Adrenal gland (tissue), 5 donors: Measurements from ENCODE around the gene MAVS.

Experiments used
- CTCF ChIP-seq, 6 experiments: fragments of 450-650 bp in 4 of 6; fragments of 200-600 bp in 2 of 6; sonication (generic) in 1 of 6; IDR thresholded peaks; 1 replicate in 5 of 6; 2 replicates in 1 of 6; pipeline versions ENCODE4 v1.5.1 to v1.8.0; 2016 to 2021; ENCODE audit warnings: antibody characterized with exemption in 6 of 6, mild to moderate bottlenecking in 2 of 6, moderate library complexity in 1 of 6
- POLR2A ChIP-seq, 2 donors: fragments of 450-650 bp; IDR thresholded peaks; one replicate each; pipeline ENCODE4 v1.6.1; 2017; ENCODE audit warnings: antibody characterized with exemption in 2 of 2, mild to moderate bottlenecking in 2 of 2, moderate library complexity in 1 of 2
- donor health status: DM: no; HTN: no; CAD: no.

DNA sequence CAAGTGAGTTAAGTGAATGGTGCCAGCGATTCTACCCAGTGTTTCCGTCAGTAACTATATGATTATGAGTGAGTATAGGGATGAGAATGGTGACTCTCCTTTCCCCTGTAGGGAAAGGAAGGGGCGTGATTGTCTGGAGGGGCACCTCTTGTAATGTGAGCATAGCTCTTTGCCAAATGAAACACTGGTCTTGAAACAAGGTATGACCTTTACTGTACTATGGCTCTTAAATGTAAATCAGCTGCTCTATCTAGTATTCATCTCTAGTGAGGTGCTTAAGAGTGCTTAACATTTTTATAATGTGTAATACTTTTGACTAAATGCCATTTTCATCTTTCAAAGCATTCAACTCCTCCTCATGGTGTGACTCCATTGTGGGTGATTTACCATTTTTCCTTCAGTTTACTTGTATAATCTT, 53.6 kb downstream of the MAVS start:
- TF ChIP-seq POLR2A (IDR thresholded peaks at IDR 0.05) (no peak), CTCF (IDR thresholded peaks at IDR 0.05) (no peak)
